OCI-LY7 (cell line): ENCODE results near the gene SHPK. TPM values are rescaled to one million over a fixed set of nuclear protein-coding genes. Genes with fewer than 3 reads are reported as not detected.

Experiments used
- BruUV-seq: library from RNA; stranded (reverse); fragments of 400-500 nt; replicated peaks from 2 replicates; lab custom pipeline; 2021; lab: Mats Ljungman, UMichigan
- CTCF ChIA-PET: fragments of 300-600 bp; sonication (Branson Sonifier 250); formaldehyde crosslinking; loops from one replicate; lab custom pipeline; 2022; ENCODE audit warnings: antibody characterized with exemption; ENCODE audit not compliant: unreplicated experiment; lab: Charles Lee
- POLR2A ChIA-PET: fragments of 300-600 bp; sonication (Branson Sonifier 250); formaldehyde crosslinking; loops from one replicate; lab custom pipeline; 2022; ENCODE audit warnings: antibody characterized with exemption; lab: Charles Lee
- DNase-seq: peaks from one replicate; pipeline ENCODE4 v3.0.0-alpha.2; 2015; ENCODE audit warnings: low spot score
- H2AFZ ChIP-seq: fragments of 200-600 bp; sonication (generic), shearing (Covaris generic); 2 replicates; pipeline ENCODE4 v1.6.1; 2014; ENCODE audit warnings: mild to moderate bottlenecking, antibody characterized with exemption, low read length, moderate library complexity
- H3K27ac ChIP-seq: fragments of 200-600 bp; sonication (generic); 2 replicates; pipeline ENCODE4 v1.5.1; 2014; ENCODE audit warnings: mixed run types, low read depth, mild to moderate bottlenecking, moderate library complexity, low read length, inconsistent platforms; ENCODE audit not compliant: poor library complexity, severe bottlenecking
- H3K36me3 ChIP-seq: fragments of 200-600 bp; sonication (generic); 2 replicates; pipeline ENCODE4 v1.6.1; 2014; ENCODE audit warnings: mild to moderate bottlenecking, antibody characterized with exemption, low read length, moderate library complexity, mixed read lengths; ENCODE audit not compliant: insufficient read depth
- H3K4me1 ChIP-seq: fragments of 200-600 bp; sonication (generic); 2 replicates; pipeline ENCODE4 v1.5.1; 2014; ENCODE audit warnings: mild to moderate bottlenecking, low read length; ENCODE audit not compliant: insufficient read depth, poor library complexity, severe bottlenecking
- H3K4me2 ChIP-seq: fragments of 200-600 bp; sonication (generic); 2 replicates; pipeline ENCODE4 v1.6.1; 2014; ENCODE audit warnings: mild to moderate bottlenecking, low read length
- H3K4me3 ChIP-seq: fragments of 200-600 bp; sonication (generic); 2 replicates; pipeline ENCODE4 v1.5.1; 2014; ENCODE audit warnings: mild to moderate bottlenecking, low read depth, low read length; ENCODE audit not compliant: poor library complexity, severe bottlenecking
- H3K79me2 ChIP-seq: fragments of 200-600 bp; sonication (generic); 2 replicates; pipeline ENCODE4 v1.6.1; 2016; ENCODE audit warnings: low read depth, mild to moderate bottlenecking, low read length, moderate library complexity, mixed read lengths; ENCODE audit not compliant: insufficient read depth
- H3K9me2 ChIP-seq: fragments of 200-600 bp; sonication (generic); 2 replicates; pipeline ENCODE4 v1.6.1; 2016; ENCODE audit warnings: mild to moderate bottlenecking, low read length, mixed read lengths; ENCODE audit not compliant: insufficient read depth
- H3K9me3 ChIP-seq: fragments of 200-600 bp; sonication (generic); 2 replicates; pipeline ENCODE4 v1.6.1; 2014; ENCODE audit warnings: mild to moderate bottlenecking, mixed run types, low read length, mixed read lengths
- H4K20me1 ChIP-seq: fragments of 200-600 bp; sonication (generic); 2 replicates; pipeline ENCODE4 v1.6.1; 2014; ENCODE audit warnings: mild to moderate bottlenecking, antibody characterized with exemption, low read length, moderate library complexity, mixed read lengths; ENCODE audit not compliant: insufficient read depth
- CTCF ChIP-seq: fragments of 200-600 bp; sonication (generic); conservative IDR thresholded peaks from 2 replicates; pipeline ENCODE4 v1.5.1; 2014; ENCODE audit warnings: mild to moderate bottlenecking, antibody characterized with exemption, low read length, moderate library complexity, mixed read lengths
- EZH2phosphoT487 ChIP-seq: fragments of 200-600 bp; sonication (generic); IDR thresholded peaks from 2 replicates; pipeline ENCODE4 v1.6.1; 2018; ENCODE audit warnings: low read depth, borderline replicate concordance, mild to moderate bottlenecking, mixed run types, antibody characterized with exemption, low read length, moderate library complexity, mixed read lengths
- intact Hi-C: fragments of 100-400 bp; cut with micrococcal nuclease; formaldehyde crosslinking; loops from one replicate; pipeline ENCODE4 v1.10.0; 2022; ENCODE audit not compliant: unreplicated experiment
- total RNA-seq, 2 experiments: library from RNA; depleted of rRNA in 1 of 2; stranded (reverse); fragments of >200 nt in 1 of 2; shearing (Covaris generic) in 1 of 2; gene quantifications; 2 replicates each; pipeline ENCODE4 v1.2.3, GENCODE V29; 2014 to 2022

SHPK gene
- total RNA-seq, 2 experiments from 2014 or later, result 16.9 to 17.0 TPM

- no peaks in the 10 kb centered on the region for H3K9me2 ChIP-seq
- no peak overlapping the region for H3K27ac ChIP-seq
- H3K4me2 ChIP-seq, result no peak overlapping the region
- H3K36me3 ChIP-seq, result no peaks in the 10 kb centered on the region
- BruUV-seq, result no TSS peak
- no peaks in the 10 kb centered on the region for H3K79me2 ChIP-seq
- ChIA-PET POLR2A (interaction anchor here (0.7 to 1.2 kb wide), 2 partner anchors 27 to 186 kb away, joined by 4 to 9 read pairs; no protein-coding TSS in a partner anchor), CTCF (no interaction called here)
- no peak overlapping the region for H3K4me3 ChIP-seq
- TF ChIP-seq CTCF (no peak), EZH2phosphoT487 (no peak)
- peaks cover 37% of the 10 kb centered on the region for H3K4me1 ChIP-seq
- no peak for DNase-seq
- intact Hi-C loops, result no loop called here
- H2AFZ ChIP-seq, result no peak overlapping the region
- H3K9me3 ChIP-seq, result no peaks in the 10 kb centered on the region
- H4K20me1 ChIP-seq, result no peaks in the 10 kb centered on the region
These were observed 60.5 kb downstream of the SHPK start for GRCh38 chr17:3575511-3575910.

- DNase-seq, result no peak
- Histone ChIP-seq H3K4me3 (no peak overlapping the region), H3K4me1 (peaks cover 39% of the 10 kb centered on the region), H3K4me2 (no peak overlapping the region), H3K36me3 (no peaks in the 10 kb centered on the region), H3K9me3 (no peaks in the 10 kb centered on the region), H3K9me2 (no peaks in the 10 kb centered on the region), H2AFZ (no peak overlapping the region), H3K27ac (no peak overlapping the region), H3K79me2 (no peaks in the 10 kb centered on the region), H4K20me1 (no peaks in the 10 kb centered on the region)
- BruUV-seq, result no TSS peak
- POLR2A ChIA-PET, result no interaction called here
- intact Hi-C loops, result no loop called here
- no peak for TF ChIP-seq CTCF
- no peak for TF ChIP-seq EZH2phosphoT487
- CTCF ChIA-PET, result interaction anchor here (0.6 kb wide), 1 partner anchor 722 kb away, joined by 19 read pairs; no protein-coding TSS in a partner anchor
These were observed 61.8 kb downstream of the SHPK start for GRCh38 chr17:3574231-3574630.

- intact Hi-C loops, result loop anchor here (1.0 kb wide), 1 partner anchor 15 kb away; no protein-coding TSS in a partner anchor
- no peaks in the 10 kb centered on the region for H3K79me2 ChIP-seq
- H3K9me2 ChIP-seq, result no peaks in the 10 kb centered on the region
- BruUV-seq, result no TSS peak
- H3K4me3 ChIP-seq, result no peak overlapping the region
- peaks cover 39% of the 10 kb centered on the region for H3K4me1 ChIP-seq
- H3K27ac ChIP-seq, result peak overlapping the region; percentile 45
- H4K20me1 ChIP-seq, result no peaks in the 10 kb centered on the region
- no peak overlapping the region for H2AFZ ChIP-seq
- TF ChIP-seq EZH2phosphoT487 (no peak), CTCF (no peak)
- peak overlapping the region; percentile 62 for H3K4me2 ChIP-seq
- peak; percentile 87 for DNase-seq
- H3K36me3 ChIP-seq, result no peaks in the 10 kb centered on the region
- POLR2A ChIA-PET, result interaction anchor here (0.8 to 1.3 kb wide), 2 partner anchors 18 to 47 kb away, joined by 3 read pairs; no protein-coding TSS in a partner anchor
- CTCF ChIA-PET, result interaction anchor here (0.6 kb wide), 2 partner anchors 721 to 722 kb away, joined by 3 to 19 read pairs; no protein-coding TSS in a partner anchor
- no peaks in the 10 kb centered on the region for H3K9me3 ChIP-seq
These were observed 62.6 kb downstream of the SHPK start for GRCh38 chr17:3573246-3574100.
